H1 (cell line): ENCODE results near the gene KDM5A. TPM values are rescaled to one million over a fixed set of nuclear protein-coding genes. Genes with fewer than 3 reads are reported as not detected.

Experiments
- CTCF ChIA-PET: fragments of 300-600 bp; sonication (Branson Sonifier 250); formaldehyde crosslinking; loops from one replicate; lab custom pipeline; 2021; ENCODE audit not compliant: partially characterized antibody; lab: Charles Lee
- POLR2A ChIA-PET: fragments of 300-600 bp; sonication (Branson Sonifier 250); formaldehyde crosslinking; loops from one replicate; lab custom pipeline; 2021; ENCODE audit warnings: inconsistent platforms; ENCODE audit not compliant: partially characterized antibody; lab: Charles Lee
- DNase-seq, 2 experiments: peaks; one replicate each; pipeline versions ENCODE4 v3.0.0 to v3.0.0-alpha.2; 2010 to 2022; ENCODE audit warnings: low spot score in 2 of 2, low read depth in 1 of 2, mixed read lengths in 1 of 2
- FAIRE-seq: peaks from 2 replicates; lab custom pipeline; 2011; peaks lifted over from hg19 to GRCh38; lab: Jason Lieb, UNC
- H2AFZ ChIP-seq: 2 replicates; pipeline ENCODE4 v1.8.1; 2012; ENCODE audit warnings: low read length, inconsistent platforms
- H2AK5ac ChIP-seq: 2 replicates; pipeline ENCODE4 v1.6.1; 2013; ENCODE audit warnings: low read depth, low read length
- H2BK120ac ChIP-seq: replicated peaks from 2 replicates; pipeline ENCODE3; 2013; ENCODE audit warnings: low read depth, low read length, inconsistent platforms
- H2BK12ac ChIP-seq: 2 replicates; pipeline ENCODE4 v1.6.1; 2013; ENCODE audit warnings: low read depth, low read length
- H2BK15ac ChIP-seq: 2 replicates; pipeline ENCODE4 v1.6.1; 2013; ENCODE audit warnings: low read length
- H2BK20ac ChIP-seq: 2 replicates; pipeline ENCODE4 v1.6.1; 2013; ENCODE audit warnings: low read length
- H2BK5ac ChIP-seq: 2 replicates; pipeline ENCODE4 v1.6.1; 2013; ENCODE audit warnings: low read depth, low read length
- H3K14ac ChIP-seq: 2 replicates; pipeline ENCODE4 v1.6.1; 2013; ENCODE audit warnings: inconsistent platforms; ENCODE audit not compliant: insufficient read length
- H3K18ac ChIP-seq: 2 replicates; pipeline ENCODE4 v1.6.1; 2013; ENCODE audit warnings: low read length; ENCODE audit errors: extremely low read depth
- H3K23ac ChIP-seq: 2 replicates; pipeline ENCODE4 v1.6.1; 2013; ENCODE audit warnings: inconsistent platforms; ENCODE audit not compliant: insufficient read length
- H3K23me2 ChIP-seq: 2 replicates; pipeline ENCODE4 v1.6.1; 2013; ENCODE audit warnings: low read depth, low read length
- H3K27ac ChIP-seq: 2 replicates; pipeline ENCODE4 v1.6.1; 2011; ENCODE audit warnings: low read depth, low read length, inconsistent platforms
- H3K27me3 ChIP-seq, 4 experiments: replicated peaks in 1 of 4; 1 replicate in 1 of 4; 2 replicates in 3 of 4; pipeline versions ENCODE4 v1.6.1 to v1.8.1; 2011 to 2013; ENCODE audit warnings: low read length in 3 of 4, mild to moderate bottlenecking in 3 of 4, inconsistent platforms in 2 of 4, mixed read lengths in 2 of 4, moderate library complexity in 1 of 4; ENCODE audit not compliant: control insufficient read depth in 3 of 4, insufficient read depth in 3 of 4; ENCODE audit errors: extremely low read depth in 1 of 4
- H3K36me3 ChIP-seq, 4 experiments: 2 replicates each; pipeline versions ENCODE4 v1.6.1 to v1.8.1; 2011 to 2013; ENCODE audit warnings: mild to moderate bottlenecking in 4 of 4, low read length in 3 of 4, moderate library complexity in 2 of 4, control low read depth in 1 of 4, inconsistent platforms in 1 of 4; ENCODE audit not compliant: insufficient read depth in 4 of 4, control insufficient read depth in 2 of 4
- H3K4ac ChIP-seq: replicated peaks from 2 replicates; pipeline ENCODE3; 2013; ENCODE audit warnings: low read length, low read depth, mixed read lengths, inconsistent platforms; ENCODE audit not compliant: insufficient read length
- H3K4me1 ChIP-seq, 4 experiments: replicated peaks in 1 of 4; 1 replicate in 1 of 4; 2 replicates in 3 of 4; pipeline versions ENCODE4 v1.6.1 to v1.8.1; 2011 to 2013; ENCODE audit warnings: low read length in 3 of 4, inconsistent platforms in 2 of 4, mixed read lengths in 1 of 4; ENCODE audit not compliant: insufficient read depth in 4 of 4, control insufficient read depth in 3 of 4
- H3K4me2 ChIP-seq, 2 experiments: 2 replicates each; pipeline versions ENCODE4 v1.6.1 to v1.8.1; 2011 to 2013; ENCODE audit warnings: low read depth in 2 of 2, low read length in 2 of 2, control low read depth in 1 of 2, inconsistent platforms in 1 of 2, mild to moderate bottlenecking in 1 of 2; ENCODE audit not compliant: insufficient read depth in 1 of 2
- H3K4me3 ChIP-seq, 4 experiments: fragments of 200-600, 300-600 bp in 1 of 4; sonication (generic), shearing (Covaris generic), sonication (Bioruptor Twin) in 1 of 4; 2 replicates each; pipeline versions ENCODE4 v1.5.1 to v1.8.1; 2011 to 2016; ENCODE audit warnings: low read length in 4 of 4, low read depth in 3 of 4, control low read depth in 2 of 4, inconsistent platforms in 2 of 4, mild to moderate bottlenecking in 2 of 4, mixed read lengths in 1 of 4, moderate library complexity in 1 of 4; ENCODE audit not compliant: insufficient read depth in 2 of 4; ENCODE audit errors: extremely low read depth in 1 of 4
- H3K56ac ChIP-seq: replicated peaks from 2 replicates; pipeline ENCODE3; 2013; ENCODE audit warnings: low read depth, mild to moderate bottlenecking, mixed read lengths, low read length, inconsistent platforms; ENCODE audit not compliant: insufficient read length
- H3K79me1 ChIP-seq: 2 replicates; pipeline ENCODE4 v1.6.1; 2013; ENCODE audit warnings: low read depth, low read length, control low read depth
- H3K79me2 ChIP-seq, 2 experiments: 2 replicates each; pipeline versions ENCODE4 v1.6.1 to v1.8.1; 2012 to 2013; ENCODE audit warnings: low read length in 2 of 2, mild to moderate bottlenecking in 2 of 2, inconsistent platforms in 1 of 2; ENCODE audit not compliant: insufficient read depth in 2 of 2, control insufficient read depth in 1 of 2
- H3K9ac ChIP-seq, 4 experiments: replicated peaks in 1 of 4; 1 replicate in 1 of 4; 2 replicates in 3 of 4; pipeline versions ENCODE4 v1.6.1 to v1.8.1; 2011 to 2013; ENCODE audit warnings: low read depth in 3 of 4, low read length in 3 of 4, control low read depth in 2 of 4, mild to moderate bottlenecking in 2 of 4, moderate library complexity in 2 of 4, inconsistent platforms in 1 of 4; ENCODE audit errors: extremely low read depth in 1 of 4
- H3K9me3 ChIP-seq, 2 experiments: 2 replicates each; pipeline versions ENCODE4 v1.6.1 to v1.8.1; 2012 to 2013; ENCODE audit warnings: mild to moderate bottlenecking in 2 of 2, moderate library complexity in 2 of 2, control low read depth in 1 of 2, inconsistent platforms in 1 of 2, low read depth in 1 of 2, low read length in 1 of 2, mixed read lengths in 1 of 2; ENCODE audit not compliant: insufficient read depth in 2 of 2
- H4K20me1 ChIP-seq, 2 experiments: replicated peaks in 1 of 2; 2 replicates each; pipeline versions ENCODE3 to v1.8.1; 2011 to 2013; ENCODE audit warnings: inconsistent platforms in 2 of 2, low read length in 2 of 2, mild to moderate bottlenecking in 1 of 2; ENCODE audit not compliant: insufficient read depth in 2 of 2, control insufficient read depth in 1 of 2
- H4K5ac ChIP-seq: 2 replicates; pipeline ENCODE4 v1.6.1; 2013; ENCODE audit warnings: low read length, low read depth, mixed read lengths, inconsistent platforms; ENCODE audit not compliant: insufficient read length
- H4K8ac ChIP-seq: 2 replicates; pipeline ENCODE4 v1.8.0; 2013; ENCODE audit warnings: mild to moderate bottlenecking, moderate library complexity, low read length, inconsistent platforms; ENCODE audit not compliant: insufficient read depth; ENCODE audit errors: extremely low read depth
- H4K91ac ChIP-seq: replicated peaks from 2 replicates; pipeline ENCODE3; 2013; ENCODE audit warnings: low read length, mixed read lengths, inconsistent platforms; ENCODE audit not compliant: insufficient read length
- BACH1 ChIP-seq: IDR thresholded peaks from 2 replicates; pipeline ENCODE4 v1.6.1; 2012; ENCODE audit warnings: low read length, improper control_type of control experiment
- CBX8 ChIP-seq: fragments of 300-800, 300-1000 bp; sonication (generic); IDR thresholded peaks from 2 replicates; pipeline ENCODE4 v1.7.1; 2016; ENCODE audit warnings: low read depth, low read length, borderline replicate concordance
- CREB1 ChIP-seq: IDR thresholded peaks from 2 replicates; pipeline ENCODE4 v1.6.1; 2012; ENCODE audit warnings: inconsistent platforms
- SAP30 ChIP-seq: fragments of 300-600 bp; sonication (generic); IDR thresholded peaks from 2 replicates; pipeline ENCODE4 v1.7.1; 2012; ENCODE audit warnings: low read length, moderate library complexity, mild to moderate bottlenecking, inconsistent platforms; ENCODE audit not compliant: insufficient read depth, insufficient replicate concordance
- SP4 ChIP-seq: IDR thresholded peaks from 2 replicates; pipeline ENCODE4 v1.6.1; 2012; ENCODE audit warnings: low read length, inconsistent platforms
- WGBS, 2 experiments: shearing (Covaris generic) in 1 of 2; methylation state at CpG; one replicate each; pipeline versions ENCODE4 v1.1.6 to v1.1.7; 2013 to 2015; ENCODE audit warnings: low lambda C conversion rate in 2 of 2, mixed read lengths in 2 of 2, inconsistent platforms in 1 of 2, low coverage in 1 of 2, missing lambda C conversion rate in 1 of 2; ENCODE audit not compliant: insufficient replicate concordance in 2 of 2, insufficient coverage in 1 of 2, insufficient read length in 1 of 2; ENCODE audit errors: extremely low coverage in 1 of 2, missing lambda C conversion rate in 1 of 2; 5-methylcytosine and 5-hydroxymethylcytosine counted together
- polyA plus RNA-seq, 7 experiments: library from polyadenylated mRNA; depleted of rRNA in 3 of 7; stranded (reverse) in 5 of 7; unstranded in 2 of 7; fragments of >200 nt in 5 of 7; fragments of 200-250 nt in 2 of 7; gene quantifications; 1 replicate in 5 of 7; 2 replicates in 1 of 7; 4 replicates in 1 of 7; pipeline versions ENCODE4 v1.2.1 to v1.2.3, GENCODE V29; 2011 to 2013; ENCODE audit warnings: missing spikeins in 2 of 7, mixed read lengths in 2 of 7
- total RNA-seq: library from RNA; stranded (reverse); fragmentation: NEBNext Ultra II Directional; extraction: Animal tissue kit (Norgen Biotek cat#: 25700); gene quantifications from 2 replicates; pipeline ENCODE4 v1.2.1, GENCODE V29; 2021

The KDM5A gene
- total and polyA plus RNA-seq, 2 of the 8 experiments (the other 6 are each of a cell fraction or from before 2014, with no cell fraction given) = 6.3 to 36.9 TPM

DNA sequence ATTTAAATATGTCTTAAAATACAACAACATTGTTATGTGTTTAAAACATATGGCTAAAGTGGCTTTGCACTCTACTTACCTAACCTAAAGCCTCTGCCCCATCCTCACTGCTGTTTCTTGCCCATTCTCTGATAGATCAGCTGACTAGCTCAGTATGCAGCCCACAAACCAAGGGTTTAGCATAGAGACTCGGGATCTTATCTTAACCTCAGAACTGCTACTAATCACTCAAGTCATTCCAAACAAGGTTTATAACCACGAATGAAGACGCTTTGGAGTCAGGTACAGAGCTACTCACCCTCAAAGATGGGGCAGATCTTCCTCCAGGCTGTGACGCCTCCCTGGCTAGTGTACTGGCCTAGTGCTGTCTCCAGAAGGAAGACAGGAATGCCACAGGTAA lies 145.7 kb downstream of the KDM5A start:
- DNase-seq = peak in 1 of 2 experiments; percentile 10
- Histone ChIP-seq H2BK15ac (no peak overlapping the region), H3K27me3 (no peaks in the 10 kb centered on the region), H3K79me1 (no peaks in the 10 kb centered on the region), H2AFZ (no peak overlapping the region), H3K9ac (no peak overlapping the region), H4K5ac (no peak overlapping the region), H3K14ac (no peak overlapping the region), H4K91ac (no peak overlapping the region), H3K18ac (no peak overlapping the region), H3K79me2 (no peaks in the 10 kb centered on the region), H4K8ac (no peak overlapping the region), H3K4me2 (no peak overlapping the region), H2BK20ac (no peak overlapping the region), H2AK5ac (no peak overlapping the region), H3K23me2 (no peaks in the 10 kb centered on the region), H3K4me3 (no peak overlapping the region), H4K20me1 (no peaks in the 10 kb centered on the region)
- WGBS, 2 experiments = 84% methylated on average over 4 of the region's 4 CpGs; no CpG with 5 or more reads in 1 of the 2 experiments
- no peak for TF ChIP-seq CREB1
- no peak for TF ChIP-seq SP4
- TF ChIP-seq SAP30 = no peak
- no peak for TF ChIP-seq BACH1
- no peak for TF ChIP-seq CBX8
- TF ChIP-seq, all 59 proteins: peak for 0
- H3K36me3 ChIP-seq = no peaks in the 10 kb centered on the region
- H2BK12ac ChIP-seq = no peak overlapping the region
- no peak overlapping the region for H2BK120ac ChIP-seq
- H3K27ac ChIP-seq = no peak overlapping the region
- FAIRE-seq = no peak
- H2BK5ac ChIP-seq = no peak overlapping the region
- no peak overlapping the region for H3K56ac ChIP-seq
- H3K9me3 ChIP-seq = peaks cover 2 to 6% of the 10 kb centered on the region in 2 experiments; a peak in 3 of 4 replicates
- no peaks in the 10 kb centered on the region for H3K4me1 ChIP-seq
- H3K4ac ChIP-seq = no peak overlapping the region
- POLR2A ChIA-PET = no interaction called here
- CTCF ChIA-PET = interaction anchor here (3.5 kb wide), 1 partner anchor 23 kb away, joined by 15 read pairs; no protein-coding TSS in a partner anchor
- H3K23ac ChIP-seq = no peak overlapping the region
